Mucosa of rectum (tissue), 2 donors: ENCODE data around the gene PTPRD.

Experiments
- H3K27ac ChIP-seq, 2 donors: one replicate each; pipeline ENCODE4 v1.7.0; 2013; ENCODE audit warnings: inconsistent platforms in 2 of 2, low read depth in 2 of 2, low read length in 2 of 2
- H3K27me3 ChIP-seq, 2 donors: one replicate each; pipeline ENCODE4 v1.7.0; 2013; ENCODE audit warnings: low read length in 2 of 2; ENCODE audit not compliant: control insufficient read depth in 2 of 2, insufficient read depth in 2 of 2
- H3K36me3 ChIP-seq, 2 donors: one replicate each; pipeline ENCODE4 v1.7.0; 2013; ENCODE audit warnings: low read length in 2 of 2; ENCODE audit not compliant: control insufficient read depth in 2 of 2, insufficient read depth in 2 of 2
- H3K4me1 ChIP-seq, 2 donors: one replicate each; pipeline ENCODE4 v1.7.0; 2013; ENCODE audit warnings: low read length in 2 of 2, mild to moderate bottlenecking in 1 of 2; ENCODE audit not compliant: control insufficient read depth in 2 of 2, insufficient read depth in 2 of 2
- H3K4me3 ChIP-seq, 2 donors: one replicate each; pipeline ENCODE4 v1.7.0; 2013; ENCODE audit warnings: low read length in 2 of 2
- H3K9ac ChIP-seq, 2 donors: one replicate each; pipeline ENCODE4 v1.7.0; 2013; ENCODE audit warnings: low read length in 2 of 2, low read depth in 1 of 2, mild to moderate bottlenecking in 1 of 2
- H3K9me3 ChIP-seq, 2 donors: one replicate each; pipeline ENCODE4 v1.7.0; 2013; ENCODE audit warnings: low read length in 2 of 2; ENCODE audit not compliant: control insufficient read depth in 2 of 2
- donor health status: healthy.
- donor health status: Normal muscosa, but diverticular disease.

Gene PTPRD

GRCh38 chr9:9747787-9748186 is 865.0 kb downstream of the PTPRD start:
- no peak overlapping the region for H3K27ac ChIP-seq

GRCh38 chr9:9746826-9747225 is 866.0 kb downstream of the PTPRD start:
- Histone ChIP-seq H3K27me3 (no peaks in the 10 kb centered on the region), H3K4me3 (no peak overlapping the region), H3K9ac (no peak overlapping the region), H3K9me3 (no peaks in the 10 kb centered on the region), H3K4me1 (no peaks in the 10 kb centered on the region), H3K36me3 (no peaks in the 10 kb centered on the region), H3K27ac (no peak overlapping the region)

More at GRCh38 chr9:9747787-9748186, 865.0 kb downstream of the PTPRD start:
- H3K27me3 ChIP-seq = no peaks in the 10 kb centered on the region
- H3K36me3 ChIP-seq = no peaks in the 10 kb centered on the region
- H3K9ac ChIP-seq = no peak overlapping the region
- no peaks in the 10 kb centered on the region for H3K9me3 ChIP-seq
- H3K4me3 ChIP-seq = no peak overlapping the region
- peaks cover 0 to 7% of the 10 kb centered on the region in 2 donors for H3K4me1 ChIP-seq

GRCh38 chr9:9743822-9744221 is 869.0 kb downstream of the PTPRD start:
- Histone ChIP-seq H3K36me3 (no peaks in the 10 kb centered on the region), H3K4me1 (no peaks in the 10 kb centered on the region), H3K9me3 (no peaks in the 10 kb centered on the region), H3K4me3 (no peak overlapping the region), H3K9ac (no peak overlapping the region), H3K27ac (no peak overlapping the region), H3K27me3 (no peaks in the 10 kb centered on the region)

GRCh38 chr9:9730174-9730573 is 882.6 kb downstream of the PTPRD start:
- Histone ChIP-seq H3K27ac (no peak overlapping the region), H3K4me3 (no peak overlapping the region), H3K4me1 (no peaks in the 10 kb centered on the region), H3K9ac (no peak overlapping the region), H3K27me3 (no peaks in the 10 kb centered on the region), H3K9me3 (no peaks in the 10 kb centered on the region), H3K36me3 (no peaks in the 10 kb centered on the region)

GRCh38 chr9:9729082-9729481 is 883.7 kb downstream of the PTPRD start:
- no peak overlapping the region for H3K4me3 ChIP-seq
- H3K4me1 ChIP-seq = no peaks in the 10 kb centered on the region
- H3K36me3 ChIP-seq = no peaks in the 10 kb centered on the region
- H3K9ac ChIP-seq = no peak overlapping the region
- no peaks in the 10 kb centered on the region for H3K9me3 ChIP-seq
- H3K27me3 ChIP-seq = no peaks in the 10 kb centered on the region
- H3K27ac ChIP-seq = no peak overlapping the region

- Histone ChIP-seq H3K9ac (no peak overlapping the region), H3K4me3 (no peak overlapping the region), H3K27me3 (no peaks in the 10 kb centered on the region), H3K9me3 (no peaks in the 10 kb centered on the region), H3K27ac (no peak overlapping the region), H3K4me1 (no peaks in the 10 kb centered on the region), H3K36me3 (no peaks in the 10 kb centered on the region)
Observed at GRCh38 chr9:9719373-9720112, 893.3 kb downstream of the PTPRD start.

- no peak overlapping the region for H3K9ac ChIP-seq
- no peak overlapping the region for H3K27ac ChIP-seq
- H3K27me3 ChIP-seq = no peaks in the 10 kb centered on the region
- no peaks in the 10 kb centered on the region for H3K4me1 ChIP-seq
- H3K36me3 ChIP-seq = no peaks in the 10 kb centered on the region
- H3K4me3 ChIP-seq = no peak overlapping the region
- no peaks in the 10 kb centered on the region for H3K9me3 ChIP-seq
Observed at GRCh38 chr9:9718691-9719090, 894.1 kb downstream of the PTPRD start.

GRCh38 chr9:9679433-9679832 is 933.4 kb downstream of the PTPRD start:
- Histone ChIP-seq H3K4me1 (no peaks in the 10 kb centered on the region), H3K9me3 (no peaks in the 10 kb centered on the region), H3K27me3 (no peaks in the 10 kb centered on the region), H3K27ac (no peak overlapping the region), H3K4me3 (no peak overlapping the region), H3K36me3 (no peaks in the 10 kb centered on the region), H3K9ac (no peak overlapping the region)

- H3K4me3 ChIP-seq = no peak overlapping the region
- H3K9ac ChIP-seq = no peak overlapping the region
- no peak overlapping the region for H3K27ac ChIP-seq
- no peaks in the 10 kb centered on the region for H3K4me1 ChIP-seq
- H3K27me3 ChIP-seq = no peaks in the 10 kb centered on the region
- H3K36me3 ChIP-seq = no peaks in the 10 kb centered on the region
- no peaks in the 10 kb centered on the region for H3K9me3 ChIP-seq
Observed at GRCh38 chr9:9674461-9674860, 938.3 kb downstream of the PTPRD start.

GRCh38 chr9:9670454-9670853 is 942.3 kb downstream of the PTPRD start:
- H3K9ac ChIP-seq = no peak overlapping the region
- no peaks in the 10 kb centered on the region for H3K36me3 ChIP-seq
- H3K4me1 ChIP-seq = no peaks in the 10 kb centered on the region
- H3K27ac ChIP-seq = no peak overlapping the region
- H3K9me3 ChIP-seq = no peaks in the 10 kb centered on the region
- H3K4me3 ChIP-seq = no peak overlapping the region
- no peaks in the 10 kb centered on the region for H3K27me3 ChIP-seq
